ENCODE data around the gene SCTR. TPM values are rescaled to one million over a fixed set of nuclear protein-coding genes. Genes with fewer than 3 reads are reported as not detected.
A peak's percentile ranks its signal among the peaks of the same experiment; 100 is the strongest.
"Not testable (repeated sequence)": the region's sequence is repeated elsewhere in the genome, so short reads cannot be mapped to it uniquely, and the experiment has no call there.

SCTR gene
- total RNA-seq, 1 experiment from 2014 or later: not detected

GRCh38 chr2:119408221-119408619 lies 116.1 kb downstream of the SCTR start (continued):
- TF ChIP-seq ARID4B (CRISPR knock-in tag; IDR thresholded peaks at IDR 0.05; ENCODE audit: borderline replicate concordance) (no peak), OVOL2 (CRISPR knock-in tag; IDR thresholded peaks at IDR 0.05; ENCODE audit: borderline replicate concordance) (no peak), SOX15 (CRISPR knock-in tag; IDR thresholded peaks at IDR 0.05) (no peak), ZNF671 (CRISPR knock-in tag; IDR thresholded peaks at IDR 0.05) (no peak), TCF7 (CRISPR knock-in tag; IDR thresholded peaks at IDR 0.05; ENCODE audit: low read depth) (no peak), ESRRA (CRISPR knock-in tag; IDR thresholded peaks at IDR 0.05; ENCODE audit: borderline replicate concordance) (no peak)

- no peaks in the 10 kb centered on the region; the same call in 1 of the 2 replicates for H3K27me3 Mint-ChIP-seq (ENCODE audit: low read depth)
- peak; percentile 52 for DNase-seq (ENCODE audit: low spot score)
- ATAC-seq: peak; percentile 82
- no peak overlapping the region for H3K27ac Mint-ChIP-seq
- ChIA-PET POLR2A (no interaction called here), CTCF (interaction anchor here (0.7 to 16.3 kb wide), 11 partner anchors 9 to 358 kb away, joined by 3 to 145 read pairs (median 4); partner anchors contain the start of genes DBI and TMEM37)
- no peak for TF ChIP-seq ZNF512 (CRISPR knock-in tag; IDR thresholded peaks at IDR 0.05; ENCODE audit: borderline replicate concordance)
- TF ChIP-seq CTCF (IDR thresholded peaks at IDR 0.05): peak; percentile 73
- no peaks in the 10 kb centered on the region for H3K36me3 Mint-ChIP-seq
- H3K4me1 Mint-ChIP-seq: peaks cover 8% of the 10 kb centered on the region
- no peak overlapping the region for H3K4me3 Mint-ChIP-seq
- peaks cover 4% of the 10 kb centered on the region; the same call in 1 of the 2 replicates for H3K9me3 Mint-ChIP-seq
Observed at GRCh38 chr2:119407430-119408220, 116.7 kb downstream of the SCTR start.

GRCh38 chr2:119405151-119405550 lies 119.1 kb downstream of the SCTR start:
- POLR2A ChIA-PET: no interaction called here
- Mint-ChIP-seq H3K27ac (no peak overlapping the region), H3K4me1 (peaks cover 8% of the 10 kb centered on the region), H3K9me3 (peaks cover 3% of the 10 kb centered on the region; the same call in 1 of the 2 replicates), H3K36me3 (no peaks in the 10 kb centered on the region), H3K4me3 (no peak overlapping the region), H3K27me3 (ENCODE audit: low read depth) (no peaks in the 10 kb centered on the region; the same call in 1 of the 2 replicates)
- no peak for TF ChIP-seq ZMAT4 (CRISPR knock-in tag; IDR thresholded peaks at IDR 0.05)
- no peak for TF ChIP-seq SP1 (CRISPR knock-in tag; conservative IDR thresholded peaks at IDR 0.05)
- no peak for TF ChIP-seq HMGA2 (CRISPR knock-in tag; IDR thresholded peaks at IDR 0.05)
- TF ChIP-seq NFATC4 (CRISPR knock-in tag; IDR thresholded peaks at IDR 0.05): no peak
- no peak for TF ChIP-seq NR1H2 (CRISPR knock-in tag; IDR thresholded peaks at IDR 0.05)
- no peak for TF ChIP-seq PREB (CRISPR knock-in tag; IDR thresholded peaks at IDR 0.05; ENCODE audit: borderline replicate concordance)
- DNase-seq (ENCODE audit: low spot score) (no peak), ATAC-seq (no peak)
- CTCF ChIA-PET: interaction anchor here (1.5 to 16.3 kb wide), 2 partner anchors 71 to 83 kb away, joined by 5 to 145 read pairs; no protein-coding TSS in a partner anchor

- CTCF ChIA-PET: interaction anchor here (16.3 kb wide), 1 partner anchor 72 kb away, joined by 145 read pairs; no protein-coding TSS in a partner anchor
- H3K9me3 Mint-ChIP-seq; H3K27me3 Mint-ChIP-seq (ENCODE audit: low read depth); H3K4me3 Mint-ChIP-seq; H3K36me3 Mint-ChIP-seq; POLR2A ChIA-PET; H3K27ac Mint-ChIP-seq; ATAC-seq; DNase-seq (ENCODE audit: low spot score): not testable (repeated sequence)
- peaks cover 12% of the 10 kb centered on the region for H3K4me1 Mint-ChIP-seq
Observed at GRCh38 chr2:119403618-119404017, 120.7 kb downstream of the SCTR start.
